Endothelial cell (in vitro differentiated cells): ENCODE results near the gene GPR146. TPM values are rescaled to one million over a fixed set of nuclear protein-coding genes. Genes with fewer than 3 reads are reported as not detected.

Source experiments
- DNase-seq: peaks from one replicate; pipeline ENCODE4 v3.0.0; 2021; ENCODE audit warnings: low spot score
- H3K27ac Mint-ChIP-seq: one replicate; pipeline ENCODE4 v1.8.0; 2021; ENCODE audit warnings: mixed read lengths, inconsistent platforms; ENCODE audit not compliant: unreplicated experiment
- H3K27me3 Mint-ChIP-seq: one replicate; pipeline ENCODE4 v1.8.0; 2021; ENCODE audit warnings: mild to moderate bottlenecking, moderate library complexity, mixed read lengths, inconsistent platforms; ENCODE audit not compliant: unreplicated experiment
- H3K36me3 Mint-ChIP-seq: one replicate; pipeline ENCODE4 v1.8.0; 2021; ENCODE audit warnings: mild to moderate bottlenecking, low read depth, mixed read lengths, inconsistent platforms; ENCODE audit not compliant: unreplicated experiment
- H3K4me1 Mint-ChIP-seq: one replicate; pipeline ENCODE4 v1.8.0; 2021; ENCODE audit warnings: mild to moderate bottlenecking, mixed read lengths, inconsistent platforms; ENCODE audit not compliant: unreplicated experiment
- H3K4me3 Mint-ChIP-seq: one replicate; pipeline ENCODE4 v1.8.0; 2021; ENCODE audit warnings: mild to moderate bottlenecking, mixed read lengths, inconsistent platforms; ENCODE audit not compliant: unreplicated experiment
- H3K9me3 Mint-ChIP-seq: one replicate; pipeline ENCODE4 v1.8.0; 2021; ENCODE audit warnings: mixed read lengths, inconsistent platforms; ENCODE audit not compliant: unreplicated experiment
- CTCF ChIP-seq: fragments of 200-600 bp; sonication (generic); IDR thresholded peaks from one replicate; pipeline ENCODE4 v1.5.0; 2021; ENCODE audit warnings: antibody characterized with exemption; ENCODE audit not compliant: unreplicated experiment
- total RNA-seq: library from RNA; stranded (reverse); fragmentation: NEBNext Ultra II Directional; extraction: Animal tissue kit (Norgen Biotek cat#: 25700); gene quantifications from one replicate; pipeline ENCODE4 v1.2.1, GENCODE V29; 2021; ENCODE audit not compliant: unreplicated experiment

Gene GPR146
- total RNA-seq, 1 donor from 2014 or later = 8.1 TPM

GRCh38 chr7:1058821-1059199 lies 14.5 kb downstream of the GPR146 start:
- peak overlapping the region; percentile 69 for H3K4me3 Mint-ChIP-seq
- peak overlapping the region; percentile 67 for H3K27ac Mint-ChIP-seq
- peaks cover 19% of the 10 kb centered on the region for H3K27me3 Mint-ChIP-seq
- peaks cover 18% of the 10 kb centered on the region for H3K4me1 Mint-ChIP-seq
- H3K9me3 Mint-ChIP-seq = no peaks in the 10 kb centered on the region
- peaks cover 22% of the 10 kb centered on the region for H3K36me3 Mint-ChIP-seq
- no peak for TF ChIP-seq CTCF
- no peak for DNase-seq

GRCh38 chr7:1059200-1060091 lies 15.1 kb downstream of the GPR146 start:
- H3K4me3 Mint-ChIP-seq = peak overlapping the region; percentile 73
- H3K36me3 Mint-ChIP-seq = peaks cover 22% of the 10 kb centered on the region
- H3K4me1 Mint-ChIP-seq = peaks cover 13% of the 10 kb centered on the region
- H3K27me3 Mint-ChIP-seq = peaks cover 15% of the 10 kb centered on the region
- no peak for TF ChIP-seq CTCF
- no peaks in the 10 kb centered on the region for H3K9me3 Mint-ChIP-seq
- DNase-seq = peak; percentile 62
- H3K27ac Mint-ChIP-seq = no peak overlapping the region

- Mint-ChIP-seq H3K4me1 (peaks cover 11% of the 10 kb centered on the region), H3K27ac (no peak overlapping the region), H3K4me3 (no peak overlapping the region), H3K36me3 (peaks cover 25% of the 10 kb centered on the region), H3K27me3 (peaks cover 14% of the 10 kb centered on the region), H3K9me3 (no peaks in the 10 kb centered on the region)
- DNase-seq = no peak
- TF ChIP-seq CTCF = no peak
These were observed 16.1 kb downstream of the GPR146 start for GRCh38 chr7:1060315-1061072.

GRCh38 chr7:1061180-1061579 lies 16.8 kb downstream of the GPR146 start:
- no peak for DNase-seq
- Mint-ChIP-seq H3K27ac (no peak overlapping the region), H3K27me3 (peaks cover 14% of the 10 kb centered on the region), H3K4me3 (no peak overlapping the region), H3K9me3 (no peaks in the 10 kb centered on the region), H3K36me3 (peaks cover 25% of the 10 kb centered on the region), H3K4me1 (peaks cover 11% of the 10 kb centered on the region)
- TF ChIP-seq CTCF = no peak
